ENCODE data around the gene SFXN5. TPM values are rescaled to one million over a fixed set of nuclear protein-coding genes. Genes with fewer than 3 reads are reported as not detected.

The SFXN5 gene
- total RNA-seq, 6 experiments from 2014 or later: 33.1 to 73.4 (median 56.6) TPM

- Histone ChIP-seq H3K27me3 (no peaks in the 10 kb centered on the region), H3K4me3 (no peak overlapping the region), H3K9me3 (no peaks in the 10 kb centered on the region), H3K27ac (no peak overlapping the region), H3K4me1 (no peaks in the 10 kb centered on the region), H3K36me3 (peaks cover 0 to 42% (median 4%) of the 10 kb centered on the region in 4 donors)
- no peak for TF ChIP-seq CTCF (IDR thresholded peaks at IDR 0.05)
- TF ChIP-seq POLR2A (IDR thresholded peaks at IDR 0.05): no peak
- DNase-seq (peak in 1 of 3 donors; percentile 39), ATAC-seq (no peak)
- 94% methylated on average over 2 of the region's 12 CpGs for WGBS (ENCODE audit: insufficient coverage, low coverage, low lambda C conversion rate, missing lambda C conversion rate)
- intact Hi-C loops (cut with DNase I): no loop called here
These were observed 106.5 kb downstream of the SFXN5 start for GRCh38 chr2:72965016-72965415.

- DNase-seq: no peak
- 88% methylated on average over 4 of the region's 6 CpGs for WGBS (ENCODE audit: insufficient coverage, low coverage, low lambda C conversion rate, missing lambda C conversion rate)
- Histone ChIP-seq H3K4me3 (no peak overlapping the region), H3K36me3 (peaks cover 0 to 42% (median 4%) of the 10 kb centered on the region in 4 donors), H3K27me3 (no peaks in the 10 kb centered on the region), H3K9me3 (no peaks in the 10 kb centered on the region), H3K4me1 (no peaks in the 10 kb centered on the region), H3K27ac (no peak overlapping the region)
- TF ChIP-seq POLR2A (IDR thresholded peaks at IDR 0.05): no peak
- no peak for ATAC-seq
- intact Hi-C loops (cut with DNase I): no loop called here
These were observed 107.4 kb downstream of the SFXN5 start for GRCh38 chr2:72964146-72964525.

GRCh38 chr2:72963423-72964145 lies 107.9 kb downstream of the SFXN5 start:
- WGBS (ENCODE audit: insufficient coverage, low coverage, low lambda C conversion rate, missing lambda C conversion rate): 100% methylated on average over 6 of the region's 10 CpGs
- no peak for DNase-seq
- no peak overlapping the region for H3K27ac ChIP-seq

GRCh38 chr2:72962911-72963310 lies 108.6 kb downstream of the SFXN5 start:
- 86% methylated on average over 7 of the region's 7 CpGs for WGBS (ENCODE audit: insufficient coverage, low coverage, low lambda C conversion rate, missing lambda C conversion rate)
- Histone ChIP-seq H3K36me3 (peaks cover 0 to 42% (median 4%) of the 10 kb centered on the region in 4 donors), H3K27ac (no peak overlapping the region), H3K4me3 (no peak overlapping the region), H3K4me1 (no peaks in the 10 kb centered on the region), H3K27me3 (no peaks in the 10 kb centered on the region), H3K9me3 (no peaks in the 10 kb centered on the region)
- ATAC-seq (no peak), DNase-seq (no peak)
- intact Hi-C loops (cut with DNase I): no loop called here
- TF ChIP-seq CTCF (IDR thresholded peaks at IDR 0.05): no peak
- no peak for TF ChIP-seq POLR2A (IDR thresholded peaks at IDR 0.05)

More at GRCh38 chr2:72963423-72964145, 107.9 kb downstream of the SFXN5 start:
- TF ChIP-seq POLR2A (IDR thresholded peaks at IDR 0.05) (no peak), CTCF (IDR thresholded peaks at IDR 0.05) (no peak)
- H3K4me1 ChIP-seq: no peaks in the 10 kb centered on the region
- intact Hi-C loops (cut with DNase I): no loop called here
- no peaks in the 10 kb centered on the region for H3K9me3 ChIP-seq
- ATAC-seq: no peak
- no peak overlapping the region for H3K4me3 ChIP-seq
- no peaks in the 10 kb centered on the region for H3K27me3 ChIP-seq
- peaks cover 0 to 42% (median 4%) of the 10 kb centered on the region in 4 donors for H3K36me3 ChIP-seq

GRCh38 chr2:72961853-72962468 lies 109.6 kb downstream of the SFXN5 start:
- intact Hi-C loops (cut with DNase I): no loop called here
- Histone ChIP-seq H3K27ac (no peak overlapping the region), H3K27me3 (no peaks in the 10 kb centered on the region), H3K9me3 (no peaks in the 10 kb centered on the region), H3K36me3 (peaks cover 0 to 35% (median 6%) of the 10 kb centered on the region in 4 donors), H3K4me3 (no peak overlapping the region), H3K4me1 (no peaks in the 10 kb centered on the region)
- ATAC-seq (no peak), DNase-seq (peak in 1 of 3 donors; percentile 33)
- TF ChIP-seq POLR2A (IDR thresholded peaks at IDR 0.05): no peak
- no peak for TF ChIP-seq CTCF (IDR thresholded peaks at IDR 0.05)
- 100% methylated on average over 1 of the region's 8 CpGs for WGBS (ENCODE audit: insufficient coverage, low coverage, low lambda C conversion rate, missing lambda C conversion rate)

All from right lobe of liver (tissue), 6 donors.